ENCODE results near the gene CCDC187. TPM values are rescaled to one million over a fixed set of nuclear protein-coding genes. Genes with fewer than 3 reads are reported as not detected.
"Not testable (repeated sequence)": the region's sequence is repeated elsewhere in the genome, so short reads cannot be mapped to it uniquely, and the experiment has no call there.

Gene CCDC187
- total and polyA plus RNA-seq, 2 of the 8 experiments (the other 6 are each of a cell fraction or from before 2014, with no cell fraction given), result 0.02 TPM; not detected in 1

- H3K27ac ChIP-seq (ENCODE audit: low read depth, low read length); H3K9me3 ChIP-seq (ENCODE audit: insufficient read depth in 2 of 2, low read depth in 1 of 2, low read length in 1 of 2); H3K23ac ChIP-seq (ENCODE audit: insufficient read length); H3K79me1 ChIP-seq (ENCODE audit: low read depth, low read length); H3K4me2 ChIP-seq (ENCODE audit: insufficient read depth in 1 of 2, low read depth in 2 of 2, low read length in 2 of 2); H3K36me3 ChIP-seq (ENCODE audit: control insufficient read depth in 2 of 4, insufficient read depth in 4 of 4, low read length in 3 of 4); H4K5ac ChIP-seq (ENCODE audit: insufficient read length, low read depth, low read length); H2AFZ ChIP-seq (ENCODE audit: low read length); POLR2A ChIA-PET (ENCODE audit: partially characterized antibody); H2BK5ac ChIP-seq (ENCODE audit: low read depth, low read length); H3K79me2 ChIP-seq (ENCODE audit: control insufficient read depth in 1 of 2, insufficient read depth in 2 of 2, low read length in 2 of 2); H4K8ac ChIP-seq (ENCODE audit: extremely low read depth, insufficient read depth, low read length); H2AK5ac ChIP-seq (ENCODE audit: low read depth, low read length); H4K20me1 ChIP-seq (replicated peaks in 1 of 2; ENCODE audit: control insufficient read depth in 1 of 2, insufficient read depth in 2 of 2, low read length in 2 of 2); DNase-seq (ENCODE audit: low read depth in 1 of 2, low spot score in 2 of 2); H2BK12ac ChIP-seq (ENCODE audit: low read depth, low read length); H3K23me2 ChIP-seq (ENCODE audit: low read depth, low read length); H3K18ac ChIP-seq (ENCODE audit: extremely low read depth, low read length); H3K9ac ChIP-seq (replicated peaks in 1 of 4; ENCODE audit: extremely low read depth in 1 of 4, low read depth in 3 of 4, low read length in 3 of 4); H2BK20ac ChIP-seq (ENCODE audit: low read length); H3K4ac ChIP-seq (replicated peaks; ENCODE audit: insufficient read length, low read depth, low read length); H3K4me3 ChIP-seq (ENCODE audit: extremely low read depth in 1 of 4, insufficient read depth in 2 of 4, low read depth in 3 of 4, low read length in 4 of 4); H3K27me3 ChIP-seq (replicated peaks in 1 of 4; ENCODE audit: control insufficient read depth in 3 of 4, extremely low read depth in 1 of 4, insufficient read depth in 3 of 4, low read length in 3 of 4); H4K91ac ChIP-seq (replicated peaks; ENCODE audit: insufficient read length, low read length); FAIRE-seq; H3K4me1 ChIP-seq (replicated peaks in 1 of 4; ENCODE audit: control insufficient read depth in 3 of 4, insufficient read depth in 4 of 4, low read length in 3 of 4); H2BK15ac ChIP-seq (ENCODE audit: low read length); H3K56ac ChIP-seq (replicated peaks; ENCODE audit: insufficient read length, low read depth, low read length); H3K14ac ChIP-seq (ENCODE audit: insufficient read length); H2BK120ac ChIP-seq (replicated peaks; ENCODE audit: low read depth, low read length): not testable (repeated sequence)
- CTCF ChIA-PET (ENCODE audit: partially characterized antibody), result interaction anchor here (0.6 to 1.2 kb wide), 2 partner anchors 12 to 98 kb away, joined by 3 to 4 read pairs; no protein-coding TSS in a partner anchor
- WGBS, 2 experiments (ENCODE audit: extremely low coverage in 1 of 2, insufficient coverage in 1 of 2, insufficient read length in 1 of 2, insufficient replicate concordance in 2 of 2, low coverage in 1 of 2, low lambda C conversion rate in 2 of 2, missing lambda C conversion rate in 1 of 2), result 87% methylated on average over 3 of the region's 24 CpGs; no CpG with 5 or more reads in 1 of the 2 experiments
Measured at GRCh38 chr9:136351868-136352267, 48.0 kb upstream of the CCDC187 start.
